Hepatocyte (in vitro differentiated cells): ENCODE measurements around the gene NXT1.
A peak's percentile ranks its signal among the peaks of the same experiment; 100 is the strongest.

Experiments used
- CTCF ChIP-seq: fragments of 200-600 bp; sonication (generic); IDR thresholded peaks from 2 replicates; pipeline ENCODE4 v1.5.1; 2016; ENCODE audit warnings: antibody characterized with exemption, mild to moderate bottlenecking; ENCODE audit not compliant: poor library complexity
- EZH2 ChIP-seq: fragments of 200-600 bp; sonication (generic); IDR thresholded peaks from 2 replicates; pipeline ENCODE4 v1.6.1; 2016; ENCODE audit warnings: antibody characterized with exemption, mild to moderate bottlenecking, borderline replicate concordance
- EZH2phosphoT487 ChIP-seq: fragments of 200-600 bp; sonication (generic); IDR thresholded peaks from one replicate; pipeline ENCODE4 v1.6.1; 2018; ENCODE audit warnings: antibody characterized with exemption, mild to moderate bottlenecking, low read depth, moderate library complexity; ENCODE audit not compliant: unreplicated experiment, severe bottlenecking

DNA sequence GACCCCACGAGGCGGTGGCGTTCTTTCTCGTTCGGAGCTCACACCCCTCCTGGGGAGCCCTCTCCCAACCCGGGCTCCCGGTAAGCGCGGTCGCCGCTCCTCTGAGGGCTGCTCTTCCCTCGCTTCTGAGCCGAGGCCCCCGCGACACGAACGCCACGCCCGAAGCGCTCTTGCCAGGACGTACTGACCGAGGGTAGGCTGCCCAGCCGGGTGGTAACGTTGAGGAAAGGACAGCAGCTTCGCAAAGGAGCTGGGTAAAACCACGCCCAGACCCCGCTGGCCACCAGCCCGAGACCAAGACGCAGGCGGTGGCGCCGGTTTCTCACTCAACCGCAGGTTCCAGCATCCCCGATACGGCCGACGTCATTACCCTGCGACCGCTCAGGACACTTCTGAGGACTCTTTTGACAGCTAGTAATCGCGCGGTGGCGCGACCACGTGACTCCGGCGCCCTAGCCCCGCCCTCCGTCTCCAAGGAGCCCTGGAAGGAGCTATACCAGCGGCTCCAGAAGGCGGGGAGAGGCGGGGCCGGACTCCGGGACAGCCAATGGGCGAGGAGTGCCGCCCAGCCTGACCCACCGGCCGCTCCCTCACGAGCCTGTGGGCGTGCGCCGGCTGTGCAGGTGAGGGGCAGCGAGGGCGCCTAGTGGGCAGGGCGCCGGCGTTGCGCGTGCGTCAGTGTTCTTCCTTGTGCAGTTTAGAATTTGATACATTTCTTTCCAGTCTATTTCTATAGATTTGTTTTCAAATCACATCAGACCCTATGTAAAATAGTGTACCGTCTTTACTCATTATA lies 7.4 kb downstream of the NXT1 start:
- TF ChIP-seq CTCF: peak; percentile 3
- no peak for TF ChIP-seq EZH2
- TF ChIP-seq EZH2phosphoT487: no peak
